SIG-M5 (cell line): Measurements from ENCODE around the gene SLC24A4.
"Not testable (repeated sequence)": the region's sequence is repeated elsewhere in the genome, so short reads cannot be mapped to it uniquely, and the experiment has no call there.

Experiments
- DNase-seq: peaks from one replicate; lab custom pipeline; 2025; lab: John Stamatoyannopoulos, UW

The SLC24A4 gene

GRCh38 chr14:92369097-92369496, 46.1 kb downstream of the SLC24A4 start:
- DNase-seq: no peak

GRCh38 chr14:92372230-92372629, 49.3 kb downstream of the SLC24A4 start:
- no peak for DNase-seq

- DNase-seq: no peak
These were observed 50.4 kb downstream of the SLC24A4 start for GRCh38 chr14:92373336-92373735.

- no peak for DNase-seq
These were observed 57.2 kb downstream of the SLC24A4 start for GRCh38 chr14:92380131-92380530.

- no peak for DNase-seq
These were observed 57.6 kb downstream of the SLC24A4 start for GRCh38 chr14:92380582-92380981.

- DNase-seq: no peak
These were observed 59.7 kb downstream of the SLC24A4 start for GRCh38 chr14:92382677-92383076.

- no peak for DNase-seq
These were observed 60.8 kb downstream of the SLC24A4 start for GRCh38 chr14:92383805-92384204.

- DNase-seq: no peak
These were observed 61.6 kb downstream of the SLC24A4 start for GRCh38 chr14:92384461-92385133.

- no peak for DNase-seq
These were observed 62.6 kb downstream of the SLC24A4 start for GRCh38 chr14:92385561-92385960.

GRCh38 chr14:92386165-92386564, 63.2 kb downstream of the SLC24A4 start:
- no peak for DNase-seq

GRCh38 chr14:92386637-92387036, 63.7 kb downstream of the SLC24A4 start:
- no peak for DNase-seq

- DNase-seq: no peak
These were observed 64.6 kb downstream of the SLC24A4 start for GRCh38 chr14:92387578-92387977.

- no peak for DNase-seq
These were observed 66.7 kb downstream of the SLC24A4 start for GRCh38 chr14:92389598-92390158.

- DNase-seq: no peak
These were observed 68.8 kb downstream of the SLC24A4 start for GRCh38 chr14:92391726-92392125.

- no peak for DNase-seq
These were observed 69.7 kb downstream of the SLC24A4 start for GRCh38 chr14:92392711-92393110.

GRCh38 chr14:92397150-92397952, 74.4 kb downstream of the SLC24A4 start:
- DNase-seq: no peak

GRCh38 chr14:92397953-92398564, 75.1 kb downstream of the SLC24A4 start:
- no peak for DNase-seq

GRCh38 chr14:92398888-92399636, 76.1 kb downstream of the SLC24A4 start:
- no peak for DNase-seq

GRCh38 chr14:92400579-92401444, 77.8 kb downstream of the SLC24A4 start:
- peak; percentile 78 for DNase-seq

- DNase-seq: no peak
These were observed 78.6 kb downstream of the SLC24A4 start for GRCh38 chr14:92401561-92401960.

GRCh38 chr14:92402500-92402899, 79.5 kb downstream of the SLC24A4 start:
- DNase-seq: not testable (repeated sequence)
